GM18511 (cell line): ENCODE results near the gene GABRR3.

Experiments used
- ATAC-seq: cut with Tn5 transposase; IDR thresholded peaks from one replicate; pipeline ENCODE4 v1.9.1; 2021; ENCODE audit warnings: mild to moderate bottlenecking, moderate library complexity; ENCODE audit not compliant: unreplicated experiment

GABRR3 gene

GRCh38 chr3:97992547-97993173 is 42.5 kb downstream of the GABRR3 start:
- ATAC-seq, result no peak

GRCh38 chr3:97991293-97991682 is 43.8 kb downstream of the GABRR3 start:
- no peak for ATAC-seq

GRCh38 chr3:97990624-97991292 is 44.4 kb downstream of the GABRR3 start:
- ATAC-seq, result no peak

- ATAC-seq, result no peak
Observed at GRCh38 chr3:97988784-97989568, 46.1 kb downstream of the GABRR3 start.

- no peak for ATAC-seq
Observed at GRCh38 chr3:97987306-97987705, 47.8 kb downstream of the GABRR3 start.

- ATAC-seq, result no peak
Observed at GRCh38 chr3:97983933-97984491, 51.1 kb downstream of the GABRR3 start.

GRCh38 chr3:97981886-97982285 is 53.2 kb downstream of the GABRR3 start:
- peak; percentile 57 for ATAC-seq

GRCh38 chr3:97979610-97980009 is 55.5 kb downstream of the GABRR3 start:
- no peak for ATAC-seq

GRCh38 chr3:97975466-97975865 is 59.6 kb downstream of the GABRR3 start:
- no peak for ATAC-seq

GRCh38 chr3:97974996-97975395 is 60.1 kb downstream of the GABRR3 start:
- no peak for ATAC-seq

- no peak for ATAC-seq
Observed at GRCh38 chr3:97972976-97973375, 62.1 kb downstream of the GABRR3 start.

- peak; percentile 88 for ATAC-seq
Observed at GRCh38 chr3:97971679-97972567, 63.2 kb downstream of the GABRR3 start, which contains the start of gene RIOX2. TSS of gene RIOX2 (minus strand) at chr3:97972431. CDS start at chr3:97967593, 4,838 bp downstream.

GRCh38 chr3:97970956-97971620 is 64.0 kb downstream of the GABRR3 start:
- ATAC-seq, result no peak

GRCh38 chr3:97970156-97970555 is 65.0 kb downstream of the GABRR3 start:
- no peak for ATAC-seq

GRCh38 chr3:97969541-97969940 is 65.6 kb downstream of the GABRR3 start:
- ATAC-seq, result no peak

- ATAC-seq, result no peak
Observed at GRCh38 chr3:97968376-97968775, 66.7 kb downstream of the GABRR3 start.

- ATAC-seq, result no peak
Observed at GRCh38 chr3:97967966-97968365, 67.1 kb downstream of the GABRR3 start.

GRCh38 chr3:97960993-97961766 is 73.9 kb downstream of the GABRR3 start:
- ATAC-seq, result no peak

GRCh38 chr3:97960551-97960950 is 74.6 kb downstream of the GABRR3 start:
- ATAC-seq, result no peak
